ENCODE results near the gene ANK3. TPM values are rescaled to one million over a fixed set of nuclear protein-coding genes. Genes with fewer than 3 reads are reported as not detected.

ANK3 gene
- polyA plus RNA-seq, 1 donor = 179 TPM

DNA sequence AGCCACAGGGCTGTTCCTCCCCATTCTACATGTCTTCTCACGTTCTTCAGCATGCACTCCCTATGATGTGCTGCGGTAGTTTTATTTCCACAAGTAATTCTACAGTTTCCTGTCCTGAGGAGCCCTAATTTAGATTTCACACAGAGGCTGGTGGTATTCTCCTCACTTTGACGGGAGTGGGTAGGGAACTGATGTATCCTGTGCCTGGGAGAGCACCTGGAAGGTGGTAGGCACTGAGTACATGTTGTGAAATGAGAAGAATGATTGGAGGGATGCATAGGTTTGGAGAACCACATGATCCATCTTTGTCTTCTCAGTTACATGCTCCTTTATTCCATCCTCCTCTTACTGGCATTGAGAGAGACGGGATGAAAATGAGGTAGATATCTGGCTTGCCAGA, 365.2 kb downstream of the ANK3 start:
- no peak for DNase-seq

DNA sequence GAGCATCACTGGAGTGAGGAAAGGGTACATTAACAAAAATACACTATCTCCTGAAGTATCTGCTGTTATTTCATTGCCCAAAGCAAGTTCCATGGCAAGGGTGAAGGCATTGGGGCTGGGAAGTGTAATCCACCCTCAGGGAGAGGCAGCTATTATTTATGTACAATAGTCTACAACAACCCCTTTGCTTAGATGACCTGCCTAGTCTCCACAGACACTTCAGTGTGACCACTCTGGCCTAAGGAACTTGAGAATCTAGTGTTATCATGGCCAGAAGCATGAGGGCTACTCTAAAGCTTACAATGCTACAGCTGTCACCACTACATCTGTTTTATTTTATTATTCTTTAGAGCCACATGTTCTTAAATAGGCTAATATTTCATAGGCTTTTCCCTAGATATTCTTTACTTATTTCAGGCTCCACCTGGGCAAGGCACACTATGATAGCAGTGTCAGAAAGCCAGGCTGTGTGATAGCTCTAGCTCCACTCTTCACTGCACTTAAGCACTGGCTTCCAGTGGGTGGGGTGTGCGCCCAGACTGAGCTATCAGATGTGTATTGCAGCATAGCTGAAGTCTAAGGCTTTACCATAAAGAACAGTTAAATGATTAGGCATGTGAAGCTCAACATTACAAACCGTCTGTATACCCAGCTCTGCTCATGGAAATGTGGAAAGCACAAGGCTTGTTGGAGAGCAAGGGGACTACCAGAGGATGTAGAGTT, 366.4 kb downstream of the ANK3 start:
- no peak for DNase-seq

DNA sequence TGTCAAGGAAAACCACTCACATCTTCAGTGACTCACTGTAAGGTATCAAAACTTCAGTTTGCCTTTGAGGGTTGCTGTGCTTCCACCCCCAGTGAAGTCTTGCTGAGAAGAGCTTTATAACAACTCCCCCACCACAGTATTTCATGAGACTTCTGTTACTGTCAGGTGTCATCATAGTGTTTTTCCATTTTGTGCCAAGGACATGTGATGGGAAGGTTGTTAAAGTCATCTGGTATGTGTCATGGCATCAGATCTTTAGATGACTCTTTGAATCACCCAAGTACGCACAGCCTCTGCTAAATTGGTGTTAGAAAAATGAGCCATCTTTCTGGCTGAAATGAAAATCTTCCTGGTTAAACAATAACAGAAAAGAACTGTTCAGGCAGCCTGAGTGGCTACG, 368.3 kb downstream of the ANK3 start:
- DNase-seq = no peak

DNA sequence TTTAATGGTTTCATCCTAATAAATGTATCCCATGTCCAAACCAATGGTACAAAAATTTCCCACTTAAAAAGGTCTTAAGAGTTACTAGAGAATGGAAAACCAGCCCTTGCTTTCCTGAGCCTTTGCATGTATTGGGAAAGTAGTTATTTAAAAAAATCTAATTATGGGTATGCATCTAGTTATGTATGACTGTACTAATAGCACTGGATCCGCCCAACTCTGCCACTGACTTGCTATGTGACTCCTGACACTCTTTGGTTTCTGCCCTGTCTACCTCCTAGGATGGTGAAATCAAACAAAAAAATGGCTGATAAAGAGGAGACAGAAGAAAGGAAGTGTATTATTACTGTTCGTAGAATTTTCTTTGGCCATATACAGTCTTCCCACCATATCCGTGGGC, 372.9 kb downstream of the ANK3 start:
- DNase-seq = no peak

DNA sequence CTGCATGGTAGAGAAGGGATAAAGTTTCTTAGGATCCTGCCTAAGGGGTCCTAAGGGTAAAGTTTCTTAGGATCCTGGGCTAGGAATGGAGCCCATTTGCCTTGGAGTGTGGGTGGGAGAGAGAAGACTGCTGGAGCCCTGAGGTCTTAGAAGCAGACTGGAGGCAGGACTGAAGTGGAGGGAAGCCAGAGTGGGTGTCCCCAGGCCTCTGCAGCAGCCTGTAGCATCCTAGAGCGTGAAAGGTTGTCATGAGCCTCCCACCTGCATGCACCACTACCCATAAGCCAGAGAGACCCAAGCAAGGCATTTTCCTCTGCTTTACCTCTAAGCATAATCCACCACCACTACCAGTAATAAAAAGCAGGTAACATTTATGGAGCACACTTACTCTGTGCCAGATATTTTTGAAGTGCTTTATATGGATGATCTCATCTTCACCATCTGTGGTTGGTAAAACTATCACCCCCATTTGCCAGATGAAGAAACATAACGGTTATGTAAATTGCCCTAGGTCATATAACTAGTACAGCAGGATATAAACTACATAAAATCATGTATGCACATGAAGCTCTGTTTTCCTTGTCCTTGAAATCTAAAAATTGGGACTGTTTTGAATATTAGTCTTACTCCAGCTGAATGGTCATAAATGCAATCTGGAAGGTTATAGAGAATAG, 379.8 kb downstream of the ANK3 start:
- no peak for DNase-seq

DNA sequence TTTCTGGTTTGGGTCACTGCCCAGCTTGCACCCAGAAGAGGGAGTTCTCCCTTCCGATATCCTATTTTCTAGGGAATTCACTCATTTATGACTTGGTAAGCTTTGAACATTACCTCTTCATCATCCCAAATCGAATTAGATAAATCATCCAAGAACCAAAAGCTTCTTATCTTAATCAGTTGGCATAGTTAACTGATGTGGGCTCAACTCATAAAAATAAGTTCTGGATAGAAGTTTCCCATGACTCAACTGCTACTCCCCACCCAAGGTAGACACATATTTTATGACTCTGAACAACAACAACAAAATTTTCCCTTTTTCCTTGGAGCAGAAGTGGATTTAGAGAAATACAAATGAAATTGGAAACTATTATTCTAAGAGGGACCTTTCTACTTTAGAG, 380.4 kb downstream of the ANK3 start:
- DNase-seq = no peak

DNA sequence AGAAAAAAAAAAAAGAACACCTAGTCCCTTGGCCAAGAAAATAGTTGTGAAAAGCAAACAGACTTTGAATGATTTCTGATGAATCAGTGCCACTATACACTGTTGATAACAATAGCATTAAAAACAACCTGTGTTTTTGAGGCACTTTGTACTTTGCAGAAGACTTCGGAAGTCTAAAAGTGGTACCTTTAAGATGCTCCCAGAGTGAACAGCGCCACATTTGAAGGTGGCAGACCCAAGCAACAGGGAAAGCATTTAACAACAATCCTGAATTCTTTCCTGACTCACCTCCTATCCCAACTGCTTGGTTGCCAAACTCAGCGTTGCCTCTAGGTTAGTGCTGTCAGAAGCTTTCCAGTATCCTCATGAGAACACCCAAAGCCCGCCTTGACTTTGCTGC, 380.9 kb downstream of the ANK3 start:
- no peak for DNase-seq

DNA sequence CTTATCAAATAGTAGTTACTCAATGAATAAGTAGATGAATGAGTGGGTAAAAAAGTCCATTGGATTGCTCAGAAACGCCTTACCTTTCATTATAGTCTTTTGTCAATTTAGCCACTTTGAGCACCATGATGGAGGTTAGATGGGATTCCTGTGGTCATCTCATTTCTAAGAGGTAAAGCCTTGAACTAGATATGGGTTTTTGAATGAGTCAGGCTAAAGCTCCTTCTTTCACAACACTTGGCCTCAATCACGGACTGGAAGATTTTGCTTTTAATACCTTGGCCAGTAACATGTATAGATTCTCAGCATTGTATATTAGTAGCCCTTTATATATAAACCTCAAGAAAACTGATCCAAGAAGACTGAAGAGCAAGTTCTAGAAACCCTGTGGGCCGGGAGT, 383.6 kb downstream of the ANK3 start:
- no peak for DNase-seq

DNA sequence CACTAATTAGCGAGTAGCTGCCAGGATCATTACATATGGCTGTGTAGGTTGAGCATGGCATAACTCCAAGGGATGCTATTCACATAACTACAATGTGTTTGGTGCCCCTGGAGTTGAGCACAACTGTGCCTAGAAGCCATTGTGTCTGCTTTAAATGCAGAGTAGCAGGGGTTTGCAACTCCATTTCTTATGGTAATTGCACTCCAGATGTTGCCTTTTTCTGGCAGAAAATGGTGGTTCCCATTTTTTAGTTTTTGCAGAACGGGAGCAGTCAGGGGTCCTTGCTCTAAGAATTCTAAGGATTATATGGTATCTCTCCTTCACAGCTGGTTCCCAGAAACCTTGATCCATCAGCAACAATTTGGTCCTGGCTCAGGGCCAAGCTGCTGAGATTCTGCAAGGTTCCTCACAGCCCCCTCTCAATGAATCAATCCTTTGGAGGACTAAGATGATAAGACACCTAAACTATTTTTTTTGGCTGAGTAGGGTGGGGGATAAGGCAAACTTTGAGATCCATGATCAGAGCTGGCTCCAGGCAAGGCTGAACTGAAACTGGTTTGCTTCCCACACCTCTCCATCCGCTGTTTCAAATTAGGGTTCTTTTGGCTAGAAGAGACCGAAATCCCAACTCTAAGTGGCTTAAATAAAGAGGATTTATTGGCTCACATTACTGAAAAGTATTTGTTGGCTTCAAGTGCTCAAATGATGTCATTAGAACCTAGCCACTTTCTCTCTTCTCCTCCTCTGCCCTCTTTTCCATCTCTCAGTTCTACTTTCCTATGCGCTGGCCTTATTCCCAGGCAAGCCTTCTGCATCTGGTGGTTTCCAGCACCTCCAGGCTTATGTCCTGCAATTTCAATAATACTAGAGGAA, 385.8 kb downstream of the ANK3 start:
- DNase-seq = no peak

DNA sequence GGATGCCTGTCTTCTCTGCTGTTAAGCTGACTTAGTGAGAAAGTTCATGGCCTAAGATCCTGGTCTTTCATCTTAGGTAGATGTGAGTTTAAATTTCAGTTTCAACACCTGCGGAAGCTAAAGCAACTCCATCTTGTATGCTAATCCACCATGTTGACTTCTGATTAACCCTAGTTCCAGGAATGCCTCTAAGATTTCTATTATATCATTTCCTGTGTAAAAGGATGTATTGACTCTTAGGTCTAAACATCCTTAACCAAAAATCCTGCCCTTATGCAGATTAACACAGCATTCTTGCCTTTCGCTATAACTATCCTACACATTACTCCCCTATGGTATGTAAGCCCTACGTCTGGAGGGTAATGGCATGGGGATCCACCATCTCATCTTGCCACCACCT, 388.9 kb downstream of the ANK3 start:
- DNase-seq = no peak

DNA sequence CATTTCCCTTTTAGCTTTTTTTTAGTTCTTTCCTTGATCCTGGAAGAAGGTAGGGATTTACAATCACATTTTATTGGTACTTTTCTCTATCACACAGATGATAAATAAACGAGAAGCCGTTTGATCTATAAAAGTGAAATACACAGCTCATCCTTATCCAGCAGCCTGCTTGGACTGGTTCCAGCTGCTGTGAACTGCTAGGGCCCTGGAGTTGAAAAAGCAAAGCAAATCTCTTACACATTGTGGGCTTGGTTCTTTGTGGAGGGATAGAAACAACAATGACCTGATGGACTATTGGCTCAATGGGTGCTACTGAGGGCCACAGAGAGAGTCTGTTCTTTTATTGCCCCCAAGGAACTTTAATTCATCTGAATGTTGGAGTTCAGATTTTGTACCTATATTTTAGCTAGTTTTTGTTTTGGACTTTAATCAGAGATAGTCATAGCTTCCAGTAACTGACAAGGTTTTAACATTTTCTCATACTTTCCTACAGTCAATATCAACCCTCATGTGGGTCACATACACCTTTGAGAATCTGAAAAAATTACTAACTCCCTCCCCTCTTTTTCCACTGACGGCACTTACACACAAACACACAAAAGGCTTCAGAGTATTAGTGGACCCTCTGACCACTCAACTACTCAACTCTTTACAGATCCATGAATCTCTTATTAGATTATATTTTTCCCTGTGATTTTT, 391.7 kb downstream of the ANK3 start:
- no peak for DNase-seq

DNA sequence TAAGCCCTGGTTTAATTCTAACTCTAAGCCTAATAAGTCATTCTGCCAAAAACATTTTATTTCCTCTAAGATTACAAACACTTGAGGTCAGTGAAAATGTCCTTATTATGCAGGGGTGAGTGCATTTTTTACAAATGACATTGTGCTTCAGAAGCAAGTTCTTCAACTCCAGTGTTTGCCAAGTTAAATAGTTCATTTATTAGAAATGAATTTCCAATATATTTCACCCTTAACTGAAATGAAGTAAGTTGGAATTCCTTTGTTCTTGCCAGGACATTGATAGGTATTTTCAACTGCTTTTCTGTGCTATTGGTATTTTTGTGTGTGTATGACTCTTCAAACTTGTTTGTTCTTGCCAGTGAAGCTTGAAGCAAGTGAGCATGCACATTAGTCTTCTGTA, 393.8 kb downstream of the ANK3 start:
- no peak for DNase-seq

DNA sequence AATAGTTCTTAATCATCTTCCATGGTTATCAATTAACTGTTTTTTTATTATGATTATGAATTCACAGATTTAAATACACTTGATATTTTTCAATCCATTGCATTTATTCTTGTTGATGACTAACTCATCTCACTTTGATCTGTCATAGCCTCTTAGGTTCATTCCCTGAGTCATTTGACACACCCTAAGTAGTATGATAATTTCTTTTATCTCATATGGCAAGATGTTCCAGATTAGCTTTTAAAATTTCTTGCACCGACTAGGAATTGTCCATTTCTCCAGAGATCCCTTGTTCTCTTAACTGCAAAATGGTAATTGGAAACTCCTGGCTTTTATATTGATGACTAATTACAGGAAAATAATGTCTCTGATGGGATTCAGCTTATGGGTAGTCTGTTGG, 395.7 kb downstream of the ANK3 start:
- DNase-seq = no peak

DNA sequence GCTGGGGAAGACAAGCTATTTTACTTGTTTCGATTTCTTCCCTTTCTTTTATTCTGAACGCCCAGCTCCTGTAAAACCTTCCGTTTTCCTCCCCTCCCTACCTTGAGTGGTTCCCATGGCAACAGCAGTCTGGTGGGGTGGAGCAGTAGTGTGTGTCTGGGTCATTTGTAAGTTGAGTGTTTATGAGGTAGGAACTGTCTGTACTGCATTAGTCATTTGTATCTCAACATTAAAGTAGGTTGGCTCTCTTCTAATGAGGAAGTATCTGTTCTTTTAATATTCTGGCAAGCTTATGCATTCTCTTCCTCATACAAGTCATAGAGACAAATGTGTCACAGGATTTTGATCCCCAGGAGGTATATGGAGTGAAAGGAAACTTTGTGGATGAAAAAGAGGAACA, 398.0 kb downstream of the ANK3 start:
- no peak for DNase-seq

DNA sequence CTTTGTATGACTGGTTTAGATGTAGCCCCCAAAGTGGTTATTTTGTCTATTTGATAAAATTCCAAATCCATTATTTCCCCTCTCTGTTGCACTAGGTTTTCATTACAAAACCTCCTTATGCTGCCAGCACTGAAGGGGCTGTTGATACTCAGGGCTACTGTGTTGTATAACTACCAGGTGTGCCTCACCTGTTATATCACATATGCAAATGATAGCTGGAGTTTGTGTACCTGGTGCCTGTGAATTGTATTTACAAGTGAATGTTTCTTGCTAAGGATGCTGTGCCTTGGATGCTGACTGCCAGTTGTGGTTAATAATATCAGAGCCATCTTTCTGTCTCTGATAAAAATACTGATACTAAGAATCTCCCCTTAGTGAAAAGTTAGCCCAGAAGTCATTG, 398.6 kb downstream of the ANK3 start:
- DNase-seq = no peak

DNA sequence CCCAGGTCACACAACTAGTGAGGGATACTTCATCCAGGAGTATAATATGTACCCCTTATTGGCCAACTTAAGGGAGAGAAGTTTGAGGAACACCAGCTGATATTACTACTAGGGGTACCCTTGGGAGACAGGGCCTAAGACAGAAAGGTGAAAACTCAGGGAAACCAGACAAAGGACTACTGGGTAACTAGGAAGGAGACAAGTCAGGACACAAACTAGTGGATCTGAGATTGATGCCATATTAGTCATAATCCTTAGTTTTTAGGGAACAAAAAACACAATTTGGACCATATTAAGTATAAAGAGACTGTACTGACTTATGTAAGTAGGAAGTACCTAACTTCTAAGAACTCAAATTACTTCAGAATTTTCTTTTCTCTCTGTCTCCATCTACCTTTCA, 404.0 kb downstream of the ANK3 start:
- no peak for DNase-seq

DNA sequence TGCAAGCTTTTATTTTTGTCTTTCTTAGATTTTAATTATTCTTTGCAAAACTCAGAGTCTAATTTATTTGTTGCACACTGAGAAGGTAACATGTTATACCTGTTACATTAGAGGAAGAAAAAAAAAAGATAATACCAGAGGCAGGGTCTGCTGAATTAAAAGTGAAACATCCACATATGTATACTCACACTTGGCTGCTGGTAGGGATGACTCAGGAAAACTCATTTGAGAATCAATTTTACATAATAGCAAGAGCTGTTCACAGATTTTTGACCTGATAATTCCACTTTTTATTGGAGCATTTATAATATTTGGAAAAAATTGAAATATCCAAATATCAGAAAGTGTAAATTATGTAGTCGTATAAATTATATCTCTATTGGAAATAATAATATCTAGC, 405.3 kb downstream of the ANK3 start:
- no peak for DNase-seq

DNA sequence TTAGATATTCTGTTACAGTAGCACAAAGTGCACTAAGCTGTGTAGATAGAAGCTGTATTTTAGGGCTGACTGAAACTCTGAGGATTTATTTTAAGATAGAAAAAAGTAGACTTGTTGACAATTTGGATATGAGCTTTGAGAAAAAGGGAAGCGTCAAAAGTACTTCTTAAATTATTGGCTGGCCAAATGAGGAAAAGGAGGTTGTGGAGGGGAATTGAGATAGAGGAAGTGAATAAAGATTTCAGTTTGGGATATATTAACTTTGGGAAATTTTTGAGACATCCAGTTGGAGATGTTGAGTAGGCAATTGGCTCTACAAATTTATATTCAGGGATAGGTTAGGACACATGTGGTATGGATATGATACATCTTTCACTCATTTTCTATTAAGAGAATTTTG, 409.3 kb downstream of the ANK3 start:
- DNase-seq = no peak

DNA sequence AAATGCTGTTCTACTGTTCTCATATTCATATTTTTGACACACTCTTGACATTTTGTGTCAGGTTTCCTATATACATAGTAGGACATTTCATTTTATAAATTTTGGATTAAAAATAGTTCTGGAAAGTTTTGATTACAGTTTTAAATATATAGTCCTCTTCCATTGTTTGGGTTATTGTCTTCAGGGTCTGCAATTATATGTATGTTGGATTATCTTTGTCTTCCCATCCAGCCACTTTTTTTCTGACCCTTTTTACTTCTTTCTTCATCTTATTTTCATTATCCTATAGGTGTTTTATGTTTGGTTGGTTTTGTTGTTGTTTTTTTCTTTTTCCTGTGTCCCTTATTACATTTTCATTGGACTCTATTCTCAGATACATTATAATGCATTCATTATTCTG, 412.2 kb downstream of the ANK3 start:
- no peak for DNase-seq

DNA sequence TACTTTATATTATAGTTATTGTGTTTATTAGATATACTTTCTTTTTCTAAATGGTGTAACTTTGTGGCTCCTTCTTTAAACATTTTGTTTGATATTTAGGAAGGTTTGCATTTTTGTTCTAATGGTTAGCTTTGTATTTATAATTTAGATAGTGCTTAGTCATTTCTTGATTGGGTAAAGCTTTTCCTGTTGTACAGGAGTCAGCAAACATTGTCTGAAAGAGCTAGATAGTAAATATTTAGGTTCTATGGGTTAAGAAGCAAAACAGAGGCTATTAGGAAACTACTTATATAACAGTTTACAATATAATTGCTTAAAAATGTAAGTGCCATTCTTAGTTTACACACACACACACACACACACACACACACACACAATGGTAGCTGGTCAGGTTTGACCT, 412.8 kb downstream of the ANK3 start:
- no peak for DNase-seq

Data from hindlimb muscle (tissue), 1 donor.